ENCODE measurements around the gene SC5D. TPM values are rescaled to one million over a fixed set of nuclear protein-coding genes. Genes with fewer than 3 reads are reported as not detected.

SC5D gene
- total RNA-seq, 4 donors from 2014 or later = 23.6 to 38.3 (median 26.2) TPM

- H3K4me1 ChIP-seq = no peaks in the 10 kb centered on the region
- TF ChIP-seq CTCF (IDR thresholded peaks at IDR 0.05) (peak in 3 of 4 experiments; percentile 45 to 57 (median 49)), POLR2AphosphoS5 (IDR thresholded peaks at IDR 0.05) (no peak)
- H3K27me3 ChIP-seq = no peaks in the 10 kb centered on the region
- H3K36me3 ChIP-seq = no peaks in the 10 kb centered on the region
- no peaks in the 10 kb centered on the region for H3K9me3 ChIP-seq
- 32 to 50% methylated on average over 7 of the region's 7 CpGs for WGBS, 2 donors (ENCODE audit: low coverage in 1 of 2)
- no peak for ATAC-seq
- no peak overlapping the region for H3K27ac ChIP-seq
- H3K4me3 ChIP-seq = no peak overlapping the region
Measured at GRCh38 chr11:121321614-121322243, 29.2 kb downstream of the SC5D start.

GRCh38 chr11:121323046-121323607 lies 30.6 kb downstream of the SC5D start:
- Histone ChIP-seq H3K9me3 (no peaks in the 10 kb centered on the region), H3K36me3 (no peaks in the 10 kb centered on the region), H3K27ac (no peak overlapping the region), H3K4me1 (no peaks in the 10 kb centered on the region), H3K4me3 (no peak overlapping the region), H3K27me3 (no peaks in the 10 kb centered on the region)
- TF ChIP-seq CTCF (IDR thresholded peaks at IDR 0.05) (no peak), POLR2AphosphoS5 (IDR thresholded peaks at IDR 0.05) (no peak), POLR2A (IDR thresholded peaks at IDR 0.05) (no peak), EP300 (IDR thresholded peaks at IDR 0.05) (no peak)
- no peak for ATAC-seq
- WGBS, 2 donors (ENCODE audit: low coverage in 1 of 2) = 72 to 73% methylated on average over 6 of the region's 6 CpGs

GRCh38 chr11:121326230-121326629 lies 33.7 kb downstream of the SC5D start:
- no peak for ATAC-seq
- Histone ChIP-seq H3K27ac (no peak overlapping the region), H3K27me3 (peaks cover 6% of the 10 kb centered on the region), H3K36me3 (no peaks in the 10 kb centered on the region), H3K9me3 (no peaks in the 10 kb centered on the region), H3K4me1 (no peaks in the 10 kb centered on the region), H3K4me3 (no peak overlapping the region)
- no peak for TF ChIP-seq EP300 (IDR thresholded peaks at IDR 0.05)
- TF ChIP-seq POLR2A (IDR thresholded peaks at IDR 0.05) = no peak
- no peak for TF ChIP-seq POLR2AphosphoS5 (IDR thresholded peaks at IDR 0.05)
- no peak for TF ChIP-seq CTCF (IDR thresholded peaks at IDR 0.05)
- 61 to 86% methylated on average over 3 to 4 of the region's 4 CpGs for WGBS, 2 donors (ENCODE audit: low coverage in 1 of 2)

- Histone ChIP-seq H3K27ac (no peak overlapping the region), H3K36me3 (no peaks in the 10 kb centered on the region), H3K9me3 (no peaks in the 10 kb centered on the region), H3K27me3 (peaks cover 6% of the 10 kb centered on the region), H3K4me1 (no peaks in the 10 kb centered on the region), H3K4me3 (no peak overlapping the region)
- TF ChIP-seq CTCF (IDR thresholded peaks at IDR 0.05) (no peak), POLR2AphosphoS5 (IDR thresholded peaks at IDR 0.05) (no peak), POLR2A (IDR thresholded peaks at IDR 0.05) (no peak), EP300 (IDR thresholded peaks at IDR 0.05) (no peak)
- no peak for ATAC-seq
- 29 to 60% methylated on average over 1 of the region's 1 CpG for WGBS, 2 donors (ENCODE audit: low coverage in 1 of 2)
Measured at GRCh38 chr11:121327553-121327952, 35.0 kb downstream of the SC5D start.
